ENCODE data around the gene STX4.

DNA sequence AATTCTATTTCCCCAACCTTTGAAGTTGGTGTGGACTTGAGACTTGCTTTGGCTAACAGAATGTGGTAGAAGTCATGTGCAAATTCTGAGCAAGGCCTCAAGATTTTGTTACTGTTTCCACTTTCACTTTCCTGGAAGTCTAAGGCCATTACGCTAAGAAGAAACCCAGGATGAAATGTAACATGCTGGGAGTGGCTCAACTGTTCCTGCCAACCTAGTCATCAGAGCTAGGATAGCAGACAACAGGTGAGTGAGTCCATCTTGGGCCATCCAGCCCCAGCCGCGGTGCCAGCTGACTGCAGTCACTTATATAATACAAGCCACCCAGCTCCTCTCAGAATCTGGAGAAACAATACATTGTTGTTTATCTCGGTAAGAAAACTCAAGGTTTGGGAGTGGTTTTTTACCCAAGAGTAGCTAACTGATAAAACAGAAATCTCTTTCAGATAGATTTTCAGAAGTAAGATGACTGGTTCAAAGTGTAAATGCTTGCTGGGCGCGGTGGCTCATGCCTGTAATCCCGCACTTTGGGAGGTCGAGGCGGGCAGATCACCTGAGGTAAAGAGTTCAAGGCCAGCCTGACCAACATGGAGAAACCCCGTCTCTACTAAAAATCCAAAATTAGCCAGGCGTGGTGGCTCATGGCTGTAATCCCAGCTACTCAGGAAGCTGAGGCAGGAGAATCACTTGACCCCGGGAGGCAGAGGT, 10.7 kb upstream of the STX4 start:
- TF ChIP-seq POLR2A (IDR thresholded peaks at IDR 0.05) (no peak), CTCF (IDR thresholded peaks at IDR 0.05) (no peak)

All from prostate gland (tissue), 2 donors.